ENCODE data around the gene FTSJ1.
A peak's percentile ranks its signal among the peaks of the same experiment; 100 is the strongest.

Gene FTSJ1

GRCh38 chrX:48509619-48510018, 33.6 kb downstream of the FTSJ1 start:
- no peak for TF ChIP-seq CTCF (conservative IDR thresholded peaks at IDR 0.05; ENCODE audit: low read depth, low read length)
- peak overlapping the region; percentile 77 for H3K4me3 ChIP-seq (ENCODE audit: low read depth, low read length)
- no peak for DNase-seq (ENCODE audit: low read depth)

- peak; percentile 66 for TF ChIP-seq CTCF (conservative IDR thresholded peaks at IDR 0.05; ENCODE audit: low read depth, low read length)
- H3K4me3 ChIP-seq (ENCODE audit: low read depth, low read length), result no peak overlapping the region
- no peak for DNase-seq (ENCODE audit: low read depth)
Observed at GRCh38 chrX:48511560-48511959, 35.6 kb downstream of the FTSJ1 start.

- no peak overlapping the region for H3K4me3 ChIP-seq (ENCODE audit: low read depth, low read length)
- no peak for DNase-seq (ENCODE audit: low read depth)
- TF ChIP-seq CTCF (conservative IDR thresholded peaks at IDR 0.05; ENCODE audit: low read depth, low read length), result no peak
Observed at GRCh38 chrX:48512371-48512935, 36.5 kb downstream of the FTSJ1 start.

GRCh38 chrX:48513670-48514069, 37.7 kb downstream of the FTSJ1 start:
- TF ChIP-seq CTCF (conservative IDR thresholded peaks at IDR 0.05; ENCODE audit: low read depth, low read length), result no peak
- no peak overlapping the region for H3K4me3 ChIP-seq (ENCODE audit: low read depth, low read length)
- DNase-seq (ENCODE audit: low read depth), result no peak

- H3K4me3 ChIP-seq (ENCODE audit: low read depth, low read length), result no peak overlapping the region
- TF ChIP-seq CTCF (conservative IDR thresholded peaks at IDR 0.05; ENCODE audit: low read depth, low read length), result no peak
- no peak for DNase-seq (ENCODE audit: low read depth)
Observed at GRCh38 chrX:48514126-48514806, 38.3 kb downstream of the FTSJ1 start.

- TF ChIP-seq CTCF (conservative IDR thresholded peaks at IDR 0.05; ENCODE audit: low read depth, low read length), result no peak
- DNase-seq (ENCODE audit: low read depth), result no peak
Observed at GRCh38 chrX:48514868-48515460, 39.0 kb downstream of the FTSJ1 start.

GRCh38 chrX:48515842-48516241, 39.8 kb downstream of the FTSJ1 start:
- no peak for DNase-seq (ENCODE audit: low read depth)
- H3K4me3 ChIP-seq (ENCODE audit: low read depth, low read length), result no peak overlapping the region
- TF ChIP-seq CTCF (conservative IDR thresholded peaks at IDR 0.05; ENCODE audit: low read depth, low read length), result no peak

More at GRCh38 chrX:48514868-48515460, 39.0 kb downstream of the FTSJ1 start:
- no peak overlapping the region for H3K4me3 ChIP-seq (ENCODE audit: low read depth, low read length)

Measured in choroid plexus epithelial cell (primary cell).